Chondrocyte (in vitro differentiated cells): ENCODE data around the gene PAK4. TPM values are rescaled to one million over a fixed set of nuclear protein-coding genes. Genes with fewer than 3 reads are reported as not detected.

Experiments used
- DNase-seq: peaks from one replicate; pipeline ENCODE4 v3.0.0; 2021; ENCODE audit warnings: mixed read lengths, low spot score
- H3K27ac Mint-ChIP-seq: one replicate; pipeline ENCODE4 v1.8.0; 2021; ENCODE audit warnings: mild to moderate bottlenecking, moderate library complexity, mixed read lengths; ENCODE audit not compliant: unreplicated experiment
- H3K27me3 Mint-ChIP-seq: 2 replicates; pipeline ENCODE4 v1.8.0; 2021; ENCODE audit warnings: low read depth, mixed read lengths
- H3K36me3 Mint-ChIP-seq: 2 replicates; pipeline ENCODE4 v1.8.0; 2021; ENCODE audit warnings: low read depth, mixed read lengths
- H3K4me1 Mint-ChIP-seq: 2 replicates; pipeline ENCODE4 v1.8.0; 2021; ENCODE audit warnings: low read depth, mild to moderate bottlenecking, mixed read lengths
- H3K4me3 Mint-ChIP-seq: one replicate; pipeline ENCODE4 v1.8.0; 2021; ENCODE audit warnings: mild to moderate bottlenecking, moderate library complexity, mixed read lengths; ENCODE audit not compliant: unreplicated experiment
- H3K9me3 Mint-ChIP-seq: 2 replicates; pipeline ENCODE4 v1.8.0; 2021; ENCODE audit warnings: low read depth, mixed read lengths
- CTCF ChIP-seq: fragments of 200-600 bp; sonication (generic); IDR thresholded peaks from 2 replicates; pipeline ENCODE4 v1.5.0; 2021; ENCODE audit warnings: antibody characterized with exemption, mild to moderate bottlenecking, moderate library complexity
- total RNA-seq: library from RNA; stranded (reverse); gene quantifications from 3 replicates; pipeline ENCODE4 v1.2.1, GENCODE V29; 2021

Gene PAK4
- total RNA-seq, 1 donor from 2014 or later: 14.4 TPM

GRCh38 chr19:39132344-39132969 lies 6.9 kb downstream of the PAK4 start:
- no peaks in the 10 kb centered on the region for H3K9me3 Mint-ChIP-seq
- H3K27ac Mint-ChIP-seq: no peak overlapping the region
- H3K4me1 Mint-ChIP-seq: peaks cover 37% of the 10 kb centered on the region
- TF ChIP-seq CTCF: no peak
- H3K4me3 Mint-ChIP-seq: no peak overlapping the region
- no peaks in the 10 kb centered on the region for H3K36me3 Mint-ChIP-seq
- no peak for DNase-seq
- H3K27me3 Mint-ChIP-seq: no peaks in the 10 kb centered on the region

GRCh38 chr19:39133431-39134270 lies 8.1 kb downstream of the PAK4 start:
- Mint-ChIP-seq H3K36me3 (no peaks in the 10 kb centered on the region), H3K27me3 (no peaks in the 10 kb centered on the region), H3K27ac (no peak overlapping the region), H3K4me3 (no peak overlapping the region), H3K9me3 (no peaks in the 10 kb centered on the region), H3K4me1 (peaks cover 31% of the 10 kb centered on the region)
- no peak for TF ChIP-seq CTCF
- DNase-seq: no peak

- no peaks in the 10 kb centered on the region for H3K27me3 Mint-ChIP-seq
- peaks cover 35% of the 10 kb centered on the region for H3K4me1 Mint-ChIP-seq
- no peak for TF ChIP-seq CTCF
- no peak overlapping the region for H3K27ac Mint-ChIP-seq
- no peak overlapping the region for H3K4me3 Mint-ChIP-seq
- no peak for DNase-seq
- H3K9me3 Mint-ChIP-seq: no peaks in the 10 kb centered on the region
- H3K36me3 Mint-ChIP-seq: no peaks in the 10 kb centered on the region
Observed at GRCh38 chr19:39135701-39136100, 10.1 kb downstream of the PAK4 start.

GRCh38 chr19:39136225-39136940 lies 10.8 kb downstream of the PAK4 start:
- peaks cover 31% of the 10 kb centered on the region for H3K4me1 Mint-ChIP-seq
- H3K27me3 Mint-ChIP-seq: no peaks in the 10 kb centered on the region
- H3K27ac Mint-ChIP-seq: no peak overlapping the region
- H3K36me3 Mint-ChIP-seq: no peaks in the 10 kb centered on the region
- H3K4me3 Mint-ChIP-seq: no peak overlapping the region
- no peaks in the 10 kb centered on the region for H3K9me3 Mint-ChIP-seq
- no peak for DNase-seq
- no peak for TF ChIP-seq CTCF

- no peak for DNase-seq
- Mint-ChIP-seq H3K27me3 (no peaks in the 10 kb centered on the region), H3K36me3 (no peaks in the 10 kb centered on the region), H3K4me1 (peaks cover 29% of the 10 kb centered on the region), H3K9me3 (no peaks in the 10 kb centered on the region), H3K4me3 (no peak overlapping the region), H3K27ac (no peak overlapping the region)
- no peak for TF ChIP-seq CTCF
Observed at GRCh38 chr19:39137131-39137530, 11.5 kb downstream of the PAK4 start.
